Keratinocyte (primary cell): Measurements from ENCODE around the gene GPHB5.

Experiments used
- EZH2 ChIP-seq: IDR thresholded peaks from one replicate; pipeline ENCODE4 v1.6.1; 2012; ENCODE audit warnings: inconsistent platforms, mild to moderate bottlenecking, low read length, moderate library complexity
- TF ChIP-seq, protein P1 (sequence below), 3 experiments: IDR thresholded peaks in 1 of 3; conservative IDR thresholded peaks in 1 of 3; optimal IDR thresholded peaks in 1 of 3; 2 replicates in 2 of 3; 3 replicates in 1 of 3; pipeline versions ENCODE3 to v1.5.1; 2011; ENCODE audit warnings: low read length in 3 of 3, mild to moderate bottlenecking in 3 of 3, moderate library complexity in 2 of 3, control low read depth in 1 of 3, inconsistent platforms in 1 of 3; ENCODE audit not compliant: insufficient read depth in 2 of 3; ENCODE audit errors: extremely low read depth in 1 of 3

GRCh38 chr14:63295231-63295685 is 23.5 kb downstream of the GPHB5 start:
- TF ChIP-seq, protein P1, sequence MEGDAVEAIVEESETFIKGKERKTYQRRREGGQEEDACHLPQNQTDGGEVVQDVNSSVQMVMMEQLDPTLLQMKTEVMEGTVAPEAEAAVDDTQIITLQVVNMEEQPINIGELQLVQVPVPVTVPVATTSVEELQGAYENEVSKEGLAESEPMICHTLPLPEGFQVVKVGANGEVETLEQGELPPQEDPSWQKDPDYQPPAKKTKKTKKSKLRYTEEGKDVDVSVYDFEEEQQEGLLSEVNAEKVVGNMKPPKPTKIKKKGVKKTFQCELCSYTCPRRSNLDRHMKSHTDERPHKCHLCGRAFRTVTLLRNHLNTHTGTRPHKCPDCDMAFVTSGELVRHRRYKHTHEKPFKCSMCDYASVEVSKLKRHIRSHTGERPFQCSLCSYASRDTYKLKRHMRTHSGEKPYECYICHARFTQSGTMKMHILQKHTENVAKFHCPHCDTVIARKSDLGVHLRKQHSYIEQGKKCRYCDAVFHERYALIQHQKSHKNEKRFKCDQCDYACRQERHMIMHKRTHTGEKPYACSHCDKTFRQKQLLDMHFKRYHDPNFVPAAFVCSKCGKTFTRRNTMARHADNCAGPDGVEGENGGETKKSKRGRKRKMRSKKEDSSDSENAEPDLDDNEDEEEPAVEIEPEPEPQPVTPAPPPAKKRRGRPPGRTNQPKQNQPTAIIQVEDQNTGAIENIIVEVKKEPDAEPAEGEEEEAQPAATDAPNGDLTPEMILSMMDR (optimal IDR thresholded peaks at IDR 0.05 in 1 of 3, IDR thresholded peaks at IDR 0.05 in 1 of 3, conservative IDR thresholded peaks at IDR 0.05 in 1 of 3; ENCODE audit: extremely low read depth in 1 of 3, insufficient read depth in 2 of 3, low read length in 3 of 3) = no peak
- TF ChIP-seq EZH2 = no peak
